ENCODE results near the gene STAT5B. TPM values are rescaled to one million over a fixed set of nuclear protein-coding genes. Genes with fewer than 3 reads are reported as not detected.

STAT5B gene
- total RNA-seq, 1 experiment from 2014 or later, result 102 TPM

DNA sequence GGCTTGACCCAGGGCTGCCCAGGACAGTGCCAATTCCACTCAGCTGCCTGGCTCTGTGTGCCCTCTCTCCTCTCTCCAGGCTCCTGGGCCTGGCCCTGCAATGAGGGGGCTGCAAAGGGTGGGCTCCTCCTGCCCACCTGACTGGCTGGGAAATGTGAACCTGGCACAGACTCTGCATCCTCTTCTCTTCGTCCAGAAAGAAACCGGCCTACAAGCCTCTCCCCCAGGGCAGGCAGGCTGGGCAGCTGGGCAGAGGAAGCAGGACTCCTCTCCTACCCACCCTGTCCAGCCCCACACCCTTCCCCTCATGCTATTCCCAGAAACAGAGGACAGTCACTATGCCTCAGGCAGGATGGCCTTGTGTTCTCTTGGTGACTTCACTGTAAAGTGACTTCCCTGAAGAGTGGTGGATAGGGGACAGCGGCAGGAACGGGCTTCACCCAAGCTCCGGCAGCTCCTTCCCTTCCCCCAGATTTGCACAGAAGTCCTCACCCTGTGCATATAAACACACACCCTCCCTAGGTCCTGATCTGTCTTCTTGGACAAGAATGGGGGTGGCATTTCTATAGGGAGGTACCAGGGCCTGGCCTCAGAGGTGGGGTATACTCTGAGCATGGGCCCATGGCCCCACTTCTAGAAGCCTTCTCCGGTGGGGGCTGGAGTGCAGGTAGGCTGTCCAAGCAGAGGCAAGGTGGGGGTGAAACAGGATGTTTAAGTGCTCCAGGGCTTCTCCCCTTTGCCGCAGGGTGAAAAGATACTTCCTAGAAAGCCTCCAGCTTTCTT lies 7.2 kb upstream of the STAT5B start:
- intact Hi-C loops (cut with micrococcal nuclease; ENCODE audit: unreplicated experiment), result no loop called here
- Histone ChIP-seq H3K9me3 (ENCODE audit: control insufficient read depth, insufficient read depth, low read depth, low read length) (no peaks in the 10 kb centered on the region), H3K27ac (ENCODE audit: low read length) (peak overlapping the region; percentile 68), H3K27me3 (ENCODE audit: control insufficient read depth, insufficient read depth, low read length) (no peaks in the 10 kb centered on the region), H3K4me1 (ENCODE audit: control insufficient read depth, insufficient read depth, low read length) (peaks cover 29% of the 10 kb centered on the region), H3K4me3 (ENCODE audit: low read depth in 2 of 2, low read length in 2 of 2) (no peak overlapping the region), H3K36me3 (ENCODE audit: control insufficient read depth, insufficient read depth, low read length) (no peaks in the 10 kb centered on the region)
- ATAC-seq (no peak), DNase-seq (ENCODE audit: low read depth, low spot score) (no peak)
- ChIA-PET POLR2A (no interaction called here), CTCF (no interaction called here)
- no peak for TF ChIP-seq CTCF (IDR thresholded peaks at IDR 0.05)
- no peak for TF ChIP-seq POLR2AphosphoS5 (IDR thresholded peaks at IDR 0.05; ENCODE audit: low read depth, low read length)
- TF ChIP-seq SIN3A (IDR thresholded peaks at IDR 0.05; ENCODE audit: borderline replicate concordance, insufficient read depth, low read depth, low read length), result no peak
- TF ChIP-seq, protein P1, sequence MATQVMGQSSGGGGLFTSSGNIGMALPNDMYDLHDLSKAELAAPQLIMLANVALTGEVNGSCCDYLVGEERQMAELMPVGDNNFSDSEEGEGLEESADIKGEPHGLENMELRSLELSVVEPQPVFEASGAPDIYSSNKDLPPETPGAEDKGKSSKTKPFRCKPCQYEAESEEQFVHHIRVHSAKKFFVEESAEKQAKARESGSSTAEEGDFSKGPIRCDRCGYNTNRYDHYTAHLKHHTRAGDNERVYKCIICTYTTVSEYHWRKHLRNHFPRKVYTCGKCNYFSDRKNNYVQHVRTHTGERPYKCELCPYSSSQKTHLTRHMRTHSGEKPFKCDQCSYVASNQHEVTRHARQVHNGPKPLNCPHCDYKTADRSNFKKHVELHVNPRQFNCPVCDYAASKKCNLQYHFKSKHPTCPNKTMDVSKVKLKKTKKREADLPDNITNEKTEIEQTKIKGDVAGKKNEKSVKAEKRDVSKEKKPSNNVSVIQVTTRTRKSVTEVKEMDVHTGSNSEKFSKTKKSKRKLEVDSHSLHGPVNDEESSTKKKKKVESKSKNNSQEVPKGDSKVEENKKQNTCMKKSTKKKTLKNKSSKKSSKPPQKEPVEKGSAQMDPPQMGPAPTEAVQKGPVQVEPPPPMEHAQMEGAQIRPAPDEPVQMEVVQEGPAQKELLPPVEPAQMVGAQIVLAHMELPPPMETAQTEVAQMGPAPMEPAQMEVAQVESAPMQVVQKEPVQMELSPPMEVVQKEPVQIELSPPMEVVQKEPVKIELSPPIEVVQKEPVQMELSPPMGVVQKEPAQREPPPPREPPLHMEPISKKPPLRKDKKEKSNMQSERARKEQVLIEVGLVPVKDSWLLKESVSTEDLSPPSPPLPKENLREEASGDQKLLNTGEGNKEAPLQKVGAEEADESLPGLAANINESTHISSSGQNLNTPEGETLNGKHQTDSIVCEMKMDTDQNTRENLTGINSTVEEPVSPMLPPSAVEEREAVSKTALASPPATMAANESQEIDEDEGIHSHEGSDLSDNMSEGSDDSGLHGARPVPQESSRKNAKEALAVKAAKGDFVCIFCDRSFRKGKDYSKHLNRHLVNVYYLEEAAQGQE (IDR thresholded peaks at IDR 0.05; ENCODE audit: insufficient read depth in 1 of 2, low read depth in 2 of 2, low read length in 1 of 2), result no peak
- TF ChIP-seq TCF7L2 (IDR thresholded peaks at IDR 0.05; ENCODE audit: low read depth, low read length), result no peak
- in situ Hi-C loops (cut with HindIII; ENCODE audit: low pct_unique_long_range_greater_than_20kb, low sequenced_read_pairs), result no loop called here
- BruUV-seq (replicated peaks), result TSS peak; percentile 54

DNA sequence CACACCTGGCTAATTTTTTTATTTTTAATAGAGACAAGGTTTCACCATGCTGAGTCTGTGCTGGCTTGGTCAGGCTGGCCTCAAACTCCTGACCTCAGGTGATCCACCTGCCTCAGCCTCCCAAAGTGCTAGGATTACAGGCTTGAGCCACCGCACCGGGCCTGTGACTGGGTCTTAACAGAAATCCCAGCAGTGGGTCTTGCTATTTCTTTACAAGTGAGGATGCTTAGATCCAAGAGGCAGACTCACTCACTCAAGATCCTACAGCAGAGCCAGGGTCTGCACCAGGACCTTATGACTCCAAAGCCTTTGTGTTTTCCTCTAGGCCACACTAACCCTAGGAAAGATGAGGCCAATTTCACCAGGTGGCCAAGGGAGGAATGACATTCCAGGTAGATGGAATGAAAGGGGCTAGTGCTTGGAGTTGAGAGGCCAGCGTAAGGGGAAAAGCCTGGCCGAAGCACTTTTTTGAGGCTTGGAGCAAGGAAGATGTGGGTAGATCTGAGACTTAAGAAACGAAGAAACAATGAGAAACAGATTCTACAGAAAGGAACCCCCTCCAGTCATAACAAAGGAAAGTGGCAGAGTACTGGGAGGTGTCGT lies 6.4 kb upstream of the STAT5B start:
- Histone ChIP-seq H3K4me3 (ENCODE audit: low read depth in 2 of 2, low read length in 2 of 2) (no peak overlapping the region), H3K27me3 (ENCODE audit: control insufficient read depth, insufficient read depth, low read length) (no peaks in the 10 kb centered on the region), H3K4me1 (ENCODE audit: control insufficient read depth, insufficient read depth, low read length) (peaks cover 26% of the 10 kb centered on the region), H3K36me3 (ENCODE audit: control insufficient read depth, insufficient read depth, low read length) (no peaks in the 10 kb centered on the region), H3K27ac (ENCODE audit: low read length) (peak overlapping the region; percentile 68), H3K9me3 (ENCODE audit: control insufficient read depth, insufficient read depth, low read depth, low read length) (no peaks in the 10 kb centered on the region)
- TF ChIP-seq, protein P1 (IDR thresholded peaks at IDR 0.05; ENCODE audit: insufficient read depth in 1 of 2, low read depth in 2 of 2, low read length in 1 of 2), result no peak
- BruUV-seq (replicated peaks), result no TSS peak
- ATAC-seq (no peak), DNase-seq (ENCODE audit: low read depth, low spot score) (no peak)
- CTCF ChIA-PET, result interaction anchor here (0.6 kb wide), 1 partner anchor 84 kb away, joined by 3 read pairs; no protein-coding TSS in a partner anchor
- POLR2A ChIA-PET, result no interaction called here
- intact Hi-C loops (cut with micrococcal nuclease; ENCODE audit: unreplicated experiment), result no loop called here
- in situ Hi-C loops (cut with HindIII; ENCODE audit: low pct_unique_long_range_greater_than_20kb, low sequenced_read_pairs), result no loop called here
